ENCODE data around the gene FAM210B.
"Not testable (repeated sequence)": the region's sequence is repeated elsewhere in the genome, so short reads cannot be mapped to it uniquely, and the experiment has no call there.

Gene FAM210B

GRCh38 chr20:56361900-56362299, 3.1 kb downstream of the FAM210B start:
- DNase-seq: no peak

DNA sequence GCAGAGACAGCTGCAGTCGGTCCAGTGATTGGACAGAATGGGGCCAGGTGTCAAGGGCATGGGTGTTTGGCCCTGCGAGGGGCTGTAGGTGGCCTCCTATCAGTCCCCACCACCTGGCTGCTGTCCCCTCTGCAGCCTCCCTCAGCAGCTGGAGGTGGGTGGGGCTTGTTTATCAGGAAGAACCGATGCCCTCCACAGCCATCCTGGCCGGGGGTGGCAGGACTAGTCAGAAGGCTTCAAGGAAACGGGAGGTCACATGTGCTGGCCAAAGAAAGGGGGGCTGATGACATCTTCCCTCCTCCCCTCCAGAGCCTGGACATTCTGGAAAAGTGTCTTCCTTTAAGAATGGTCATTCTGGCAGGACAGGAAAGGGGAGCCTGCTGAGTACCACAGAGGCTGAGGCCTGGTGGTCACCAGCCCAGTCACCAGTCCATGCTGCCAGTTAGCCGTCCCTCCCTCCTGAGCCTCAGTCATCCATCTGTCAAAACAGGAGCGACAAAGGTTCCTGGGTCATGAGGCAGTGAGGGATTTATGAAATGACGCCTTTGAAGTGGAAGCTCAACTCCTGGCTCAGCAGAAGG, 4.1 kb downstream of the FAM210B start:
- no peak for DNase-seq

GRCh38 chr20:56363491-56363890, 4.7 kb downstream of the FAM210B start:
- DNase-seq: no peak

- DNase-seq: no peak
Measured at GRCh38 chr20:56368351-56369134, 9.8 kb downstream of the FAM210B start.

GRCh38 chr20:56369179-56369578, 10.4 kb downstream of the FAM210B start:
- DNase-seq: no peak

DNA sequence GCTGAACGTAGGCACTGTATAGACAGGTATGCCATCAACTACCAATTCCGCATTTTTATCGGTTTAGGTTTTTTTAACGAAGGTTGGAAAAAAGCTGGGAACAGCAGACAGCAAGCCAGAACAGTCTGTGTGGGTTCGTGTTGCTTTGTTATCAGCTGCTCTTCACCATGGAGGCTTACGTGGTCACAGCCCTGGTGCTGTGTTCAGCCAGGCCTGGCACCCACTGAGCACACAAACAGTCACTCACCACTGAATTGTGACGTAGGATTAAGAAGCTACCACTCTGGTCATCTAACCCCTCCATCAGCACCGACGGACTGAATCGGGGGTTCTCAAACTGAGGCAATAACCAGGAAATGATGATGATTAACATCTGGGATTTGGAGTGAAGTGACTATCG, 13.2 kb downstream of the FAM210B start:
- no peak for DNase-seq

DNA sequence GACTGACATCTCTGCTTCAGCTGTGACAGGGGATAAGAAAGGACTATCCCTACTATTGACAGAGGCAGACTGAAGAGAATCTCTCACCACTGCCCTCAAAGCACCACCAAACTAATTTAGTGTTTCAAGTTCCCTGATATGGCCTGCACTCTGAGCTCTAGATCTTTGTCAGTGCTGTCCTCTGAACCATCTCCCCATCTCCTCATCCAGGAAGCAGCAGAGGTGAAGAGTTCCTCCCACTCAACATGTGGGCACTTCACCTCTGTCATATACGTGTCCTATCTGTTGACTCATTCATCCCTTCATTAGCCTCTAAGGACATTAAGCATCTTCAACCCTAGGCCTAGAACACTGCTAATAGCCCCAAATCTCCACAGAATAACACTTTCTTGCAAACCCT, 14.1 kb downstream of the FAM210B start:
- DNase-seq: no peak

DNA sequence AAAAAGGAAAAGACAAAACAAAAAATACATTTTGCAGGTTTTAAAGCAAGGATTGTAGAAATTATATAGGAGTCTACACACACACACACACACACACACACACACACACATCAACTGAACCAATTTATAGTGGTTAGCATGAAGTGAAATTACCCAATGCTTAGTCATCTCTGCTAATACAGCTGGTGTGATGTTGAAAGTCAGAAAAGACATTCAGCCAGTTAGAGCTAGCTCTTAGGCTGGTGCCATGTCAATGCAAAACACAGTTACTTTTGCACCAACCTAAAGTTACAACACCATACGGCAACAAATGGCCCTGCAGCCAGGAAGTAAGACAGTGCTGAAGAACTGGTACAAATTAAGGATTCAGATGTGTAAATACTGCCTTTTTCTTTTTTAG, 15.2 kb downstream of the FAM210B start:
- peak in 1 of 2 experiments; percentile 39 for DNase-seq

GRCh38 chr20:56376331-56376730, 17.6 kb downstream of the FAM210B start:
- no peak for DNase-seq

DNA sequence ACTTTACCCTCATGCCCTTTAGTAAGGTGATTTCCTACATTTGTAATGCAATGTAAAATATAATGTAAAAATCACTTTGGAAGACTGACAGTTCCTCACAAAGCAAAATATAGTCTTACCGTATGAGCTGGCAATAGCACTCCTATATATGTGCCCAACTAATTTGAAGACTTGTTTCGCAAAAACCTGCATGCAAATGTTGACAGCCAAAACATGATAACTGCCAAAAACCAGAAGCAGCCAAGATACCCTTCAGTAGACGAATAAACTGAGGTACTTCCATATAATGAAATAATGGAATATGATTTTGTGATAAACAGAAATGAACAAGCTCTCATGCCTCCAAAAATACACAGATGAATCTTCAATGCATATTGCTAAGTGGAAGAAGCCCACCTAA, 19.6 kb downstream of the FAM210B start:
- no peak for DNase-seq

GRCh38 chr20:56380375-56380774, 21.6 kb downstream of the FAM210B start:
- DNase-seq: no peak

DNA sequence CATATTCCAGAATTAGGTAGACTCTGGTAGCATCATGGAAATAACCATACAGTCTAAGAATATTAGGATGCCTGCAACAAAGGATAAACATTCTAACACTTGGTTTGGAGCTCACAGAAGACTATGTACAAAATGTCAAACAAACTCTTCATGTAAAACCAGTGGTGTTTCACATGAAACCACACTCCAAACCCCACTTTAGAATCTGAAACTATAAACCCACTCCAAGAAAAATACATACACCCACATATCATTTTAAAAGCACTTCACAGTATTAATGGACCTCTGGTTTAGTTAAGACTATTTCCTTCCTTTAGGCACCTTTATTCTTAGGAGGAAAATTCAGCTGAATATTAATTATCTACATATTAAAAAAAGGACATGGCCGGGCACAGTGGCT, 22.7 kb downstream of the FAM210B start:
- no peak for DNase-seq

DNA sequence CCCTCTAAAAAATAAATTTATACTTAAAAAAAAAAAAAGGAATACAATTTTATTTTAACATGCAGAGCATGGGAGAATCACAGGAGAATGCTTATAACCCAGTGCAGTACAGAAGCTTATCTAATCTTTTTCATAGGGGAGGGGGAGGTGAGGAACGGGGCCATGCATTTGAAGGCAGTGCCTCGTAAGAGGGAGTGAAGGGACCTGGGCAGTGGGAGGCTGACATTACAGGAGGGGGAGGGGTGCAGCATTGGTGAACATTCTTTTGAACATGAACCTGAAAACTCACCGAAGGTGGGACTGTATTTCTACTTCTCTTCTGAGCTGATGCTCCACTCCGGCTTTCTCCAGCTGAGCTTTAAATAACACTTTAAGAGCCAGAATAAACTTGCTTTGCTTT, 23.9 kb downstream of the FAM210B start:
- no peak for DNase-seq

DNA sequence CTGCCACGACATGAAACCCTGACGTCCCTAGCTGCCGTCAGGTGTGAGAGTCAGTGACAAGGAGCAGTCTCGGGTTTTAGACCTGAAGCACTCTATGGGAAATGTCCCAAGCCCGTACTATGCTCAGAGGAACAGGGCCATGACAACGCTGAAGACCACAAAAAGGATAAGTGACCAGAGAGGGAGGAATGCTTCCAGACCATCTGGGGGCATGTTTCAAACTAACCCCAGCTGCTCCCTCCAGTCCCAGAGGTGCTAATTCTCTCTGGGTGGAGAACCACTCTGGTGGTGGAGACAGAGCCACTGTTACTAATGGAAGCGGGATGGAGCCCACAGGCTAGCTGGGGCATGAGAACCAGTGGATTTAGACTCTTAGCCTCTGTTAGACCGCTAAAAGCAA, 24.6 kb downstream of the FAM210B start:
- no peak for DNase-seq

GRCh38 chr20:56385130-56385529, 26.4 kb downstream of the FAM210B start:
- DNase-seq: no peak

GRCh38 chr20:56386219-56386618, 27.4 kb downstream of the FAM210B start:
- no peak for DNase-seq

DNA sequence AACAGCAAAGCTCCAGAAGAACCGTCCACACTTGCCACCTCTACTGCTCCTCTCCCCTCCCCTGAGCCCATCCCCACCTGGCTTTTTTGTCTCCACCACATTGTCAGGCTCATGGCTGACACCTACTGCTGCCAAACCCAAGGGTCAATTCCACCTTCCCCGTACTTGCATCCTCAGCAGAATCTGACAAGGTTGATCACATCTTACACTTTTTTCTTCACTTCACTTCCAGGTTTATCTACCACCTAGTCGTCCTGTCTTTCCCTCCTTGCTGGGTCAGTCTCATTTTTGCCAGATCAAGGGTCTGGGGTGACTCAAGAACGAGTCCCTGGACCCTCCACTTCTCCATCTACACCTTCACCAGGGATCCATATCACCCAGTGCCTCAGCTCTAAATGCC, 30.1 kb downstream of the FAM210B start:
- DNase-seq: no peak

DNA sequence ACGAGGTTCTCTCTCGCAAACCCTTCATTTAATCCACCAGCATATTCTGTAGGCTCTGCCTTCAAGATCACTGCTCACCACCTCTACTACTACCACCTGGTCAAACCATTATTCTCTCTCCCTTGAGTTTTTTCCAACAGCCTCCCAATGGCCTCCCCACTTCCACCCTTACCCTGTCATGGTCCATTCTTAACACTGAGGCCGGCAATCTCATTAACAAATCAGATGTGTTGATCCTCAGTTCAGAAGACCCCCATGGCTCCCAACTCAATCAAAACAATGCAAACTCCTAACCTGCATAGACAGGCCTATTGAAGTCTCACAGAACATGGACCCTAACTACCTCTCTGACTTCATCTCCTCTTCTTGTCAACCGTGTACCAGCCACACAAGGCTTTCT, 31.0 kb downstream of the FAM210B start:
- DNase-seq: no peak

DNA sequence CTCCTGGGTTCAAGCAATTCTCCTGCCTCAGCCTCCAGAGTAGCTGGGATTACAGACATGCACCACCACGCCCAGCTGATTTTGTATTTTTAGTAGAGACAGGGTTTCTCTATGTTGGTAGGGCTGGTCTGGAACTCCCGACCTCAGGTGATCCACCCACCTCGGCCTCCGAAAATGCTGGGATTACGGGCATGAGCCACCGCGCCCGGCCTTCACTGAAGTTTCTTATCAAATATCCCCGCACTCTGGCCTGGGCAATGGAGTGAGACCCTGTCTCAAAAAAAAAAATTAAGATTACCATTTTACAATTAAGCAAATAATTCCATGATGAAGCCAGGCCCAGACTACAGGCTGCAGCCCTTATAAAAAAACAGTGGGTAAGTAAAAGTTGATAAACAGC, 31.6 kb downstream of the FAM210B start:
- not testable (repeated sequence) for DNase-seq

DNA sequence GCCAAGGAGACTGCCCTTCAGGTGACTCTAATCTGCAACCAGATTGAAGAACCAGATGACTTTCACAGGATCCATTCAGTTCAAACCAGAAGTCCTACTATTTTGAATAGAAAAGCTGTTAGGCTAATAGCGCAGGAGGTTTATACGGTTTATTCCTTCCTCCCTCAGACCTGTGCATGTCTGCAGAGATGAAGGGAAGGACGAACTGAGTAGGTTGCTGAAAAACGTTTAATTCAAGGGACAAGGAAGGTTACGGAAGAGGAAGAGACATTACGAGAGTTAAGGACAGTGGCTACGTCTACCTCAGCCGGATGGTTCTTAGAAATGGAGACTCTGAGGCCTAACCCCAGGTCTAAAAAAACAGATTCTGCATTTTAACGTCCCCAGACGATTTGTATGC, 32.3 kb downstream of the FAM210B start:
- no peak for DNase-seq

DNA sequence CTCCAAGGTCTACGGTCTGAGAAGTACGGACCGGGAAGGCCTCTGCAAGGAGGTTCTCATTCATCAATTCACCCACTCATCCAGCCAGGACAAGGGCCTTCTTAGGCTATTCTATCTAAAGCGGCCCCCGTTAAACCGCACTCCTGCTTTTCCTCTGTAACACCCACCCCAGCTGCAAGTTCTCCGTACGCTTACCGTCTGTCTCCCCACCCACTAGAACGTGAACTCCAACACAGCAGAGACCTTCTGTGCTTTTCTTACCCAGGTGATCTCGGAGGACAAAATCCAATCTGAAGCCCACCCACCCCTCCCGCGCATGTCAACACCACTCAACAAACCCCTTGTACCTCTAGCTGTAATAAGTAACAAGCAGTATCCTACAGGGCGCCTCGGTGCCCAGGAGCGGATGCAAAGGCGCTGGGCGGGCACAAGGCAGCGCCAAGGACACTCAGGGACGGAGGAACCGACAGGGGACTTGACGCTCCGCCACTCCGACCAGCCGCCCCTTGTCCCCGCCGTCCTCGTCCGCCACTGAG, 32.9 kb downstream of the FAM210B start:
- DNase-seq: peak in 1 of 2 experiments; percentile 50

- DNase-seq: peak; percentile 99 to 100
Measured at GRCh38 chr20:56392132-56392880, 33.5 kb downstream of the FAM210B start, which contains the start of the genes AURKA and CSTF1. Gene AURKA (minus strand): TSS chr20:56392215. CDS start chr20:56388197, 4,018 bp downstream. Gene CSTF1 (plus strand): TSS chr20:56392645. CDS start chr20:56395553, 2,908 bp downstream.

DNA sequence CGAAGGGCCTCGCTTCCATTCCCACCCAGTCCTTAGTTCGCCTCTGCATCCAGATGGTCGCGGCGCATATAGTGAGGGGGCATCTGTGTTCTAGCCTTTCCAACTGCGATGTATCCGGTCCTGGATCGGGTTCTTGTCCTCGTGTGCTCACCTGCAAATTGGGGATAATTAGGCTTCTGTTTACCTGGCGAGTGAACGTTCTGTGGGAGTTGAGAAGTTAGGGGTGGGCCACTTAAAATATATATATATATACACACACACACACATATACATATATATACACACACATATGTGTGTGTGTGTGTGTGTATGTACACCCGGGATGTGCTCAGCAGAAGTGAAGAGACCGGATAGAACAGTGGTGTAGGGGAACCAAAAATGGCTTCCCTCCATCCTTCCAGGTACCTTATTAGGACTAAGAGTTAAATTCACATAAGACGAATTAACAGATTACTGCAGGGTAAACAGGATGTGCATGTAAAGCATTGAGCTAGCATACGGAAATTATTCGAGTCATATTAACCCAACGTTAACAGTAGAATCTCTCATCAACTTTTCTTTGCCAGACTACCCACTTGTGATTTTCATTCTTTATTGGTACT, 34.2 kb downstream of the FAM210B start:
- peak in 1 of 2 experiments; percentile 41 for DNase-seq
